Spinal cord (tissue), 10 donors: ENCODE measurements around the gene DOCK10. TPM values are rescaled to one million over a fixed set of nuclear protein-coding genes. Genes with fewer than 3 reads are reported as not detected.

ENCODE experiments used
- DNase-seq, 6 donors: peaks; one replicate each; pipeline versions ENCODE4 v3.0.0 to v3.0.0-alpha.2; 2013 to 2015; ENCODE audit warnings: low spot score in 6 of 6, low read depth in 4 of 6
- H3K27ac ChIP-seq: one replicate; pipeline ENCODE4 v1.5.1; 2013; ENCODE audit warnings: low read depth, low read length, control low read depth
- H3K27me3 ChIP-seq: one replicate; pipeline ENCODE4 v1.6.1; 2013; ENCODE audit warnings: low read length; ENCODE audit not compliant: control insufficient read depth, insufficient read depth
- H3K36me3 ChIP-seq: one replicate; pipeline ENCODE4 v1.6.1; 2013; ENCODE audit warnings: low read length; ENCODE audit not compliant: control insufficient read depth, insufficient read depth
- H3K4me1 ChIP-seq: one replicate; pipeline ENCODE4 v1.6.1; 2013; ENCODE audit warnings: low read length; ENCODE audit not compliant: control insufficient read depth, insufficient read depth
- H3K4me3 ChIP-seq: one replicate; pipeline ENCODE4 v1.5.1; 2013; ENCODE audit warnings: low read depth, low read length, control low read depth
- H3K9me3 ChIP-seq: one replicate; pipeline ENCODE4 v1.6.1; 2013; ENCODE audit warnings: low read length; ENCODE audit not compliant: control insufficient read depth, insufficient read depth
- WGBS: methylation state at CpG from one replicate; pipeline ENCODE4 v1.1.5; 2013; ENCODE audit warnings: missing lambda C conversion rate; ENCODE audit not compliant: insufficient coverage; 5-methylcytosine and 5-hydroxymethylcytosine counted together
- polyA plus RNA-seq, 2 donors: library from polyadenylated mRNA; unstranded; fragments of 120-200 nt; gene quantifications; one replicate each; pipeline ENCODE4 v1.2.1, GENCODE V29; 2013; ENCODE audit not compliant: insufficient read length in 2 of 2
- total RNA-seq, 2 donors: library from RNA; depleted of rRNA in 1 of 2; stranded (reverse); fragments of 120-200 nt in 1 of 2; fragments of >200 nt in 1 of 2; gene quantifications; one replicate each; pipeline versions ENCODE4 v1.2.3 to v1.2.4, GENCODE V29; 2013 to 2014
- donor health status: healthy.

Gene DOCK10
- total and polyA plus RNA-seq, 4 donors, result 44.4 to 87.9 (median 61.0) TPM

GRCh38 chr2:225073198-225073597 lies 30.9 kb upstream of the DOCK10 start:
- H3K36me3 ChIP-seq, result no peaks in the 10 kb centered on the region
- DNase-seq, result no peak
- H3K9me3 ChIP-seq, result no peaks in the 10 kb centered on the region
- no peaks in the 10 kb centered on the region for H3K27me3 ChIP-seq
- H3K4me3 ChIP-seq, result no peak overlapping the region
- H3K4me1 ChIP-seq, result no peaks in the 10 kb centered on the region
- H3K27ac ChIP-seq, result no peak overlapping the region
- WGBS, result 61% methylated on average over 5 of the region's 5 CpGs

GRCh38 chr2:225072444-225072843 lies 30.2 kb upstream of the DOCK10 start:
- no peaks in the 10 kb centered on the region for H3K9me3 ChIP-seq
- no peak overlapping the region for H3K4me3 ChIP-seq
- DNase-seq, result no peak
- no peaks in the 10 kb centered on the region for H3K27me3 ChIP-seq
- no peaks in the 10 kb centered on the region for H3K36me3 ChIP-seq
- H3K27ac ChIP-seq, result no peak overlapping the region
- no peaks in the 10 kb centered on the region for H3K4me1 ChIP-seq
- 83% methylated on average over 1 of the region's 2 CpGs for WGBS

- 33% methylated on average over 2 of the region's 2 CpGs for WGBS
- Histone ChIP-seq H3K36me3 (no peaks in the 10 kb centered on the region), H3K27me3 (no peaks in the 10 kb centered on the region), H3K4me1 (no peaks in the 10 kb centered on the region), H3K4me3 (no peak overlapping the region), H3K27ac (no peak overlapping the region), H3K9me3 (peaks cover 3% of the 10 kb centered on the region)
- DNase-seq, result peak in 2 of 6 donors; percentile 18 to 58
These were observed 28.5 kb upstream of the DOCK10 start for GRCh38 chr2:225070811-225071210.

- WGBS, result no CpG with 5 or more reads among the region's 1 CpG
- DNase-seq, result peak in 1 of 6 donors; percentile 28
- Histone ChIP-seq H3K27ac (no peak overlapping the region), H3K4me3 (no peak overlapping the region), H3K27me3 (no peaks in the 10 kb centered on the region), H3K4me1 (no peaks in the 10 kb centered on the region), H3K9me3 (peaks cover 3% of the 10 kb centered on the region), H3K36me3 (no peaks in the 10 kb centered on the region)
These were observed 27.7 kb upstream of the DOCK10 start for GRCh38 chr2:225069966-225070365.

- no peak overlapping the region for H3K4me3 ChIP-seq
- no peaks in the 10 kb centered on the region for H3K4me1 ChIP-seq
- H3K27ac ChIP-seq, result no peak overlapping the region
- no peak for DNase-seq
- no peaks in the 10 kb centered on the region for H3K27me3 ChIP-seq
- no peaks in the 10 kb centered on the region for H3K36me3 ChIP-seq
- H3K9me3 ChIP-seq, result peaks cover 3% of the 10 kb centered on the region
- 92% methylated on average over 1 of the region's 1 CpG for WGBS
These were observed 27.2 kb upstream of the DOCK10 start for GRCh38 chr2:225069477-225069876.

GRCh38 chr2:225065882-225066281 lies 23.6 kb upstream of the DOCK10 start:
- no peak overlapping the region for H3K27ac ChIP-seq
- H3K9me3 ChIP-seq, result peaks cover 3% of the 10 kb centered on the region
- no peaks in the 10 kb centered on the region for H3K36me3 ChIP-seq
- H3K4me3 ChIP-seq, result no peak overlapping the region
- no peaks in the 10 kb centered on the region for H3K4me1 ChIP-seq
- no peaks in the 10 kb centered on the region for H3K27me3 ChIP-seq
- WGBS, result no CpG with 5 or more reads among the region's 3 CpGs
- DNase-seq, result no peak

- no peaks in the 10 kb centered on the region for H3K27me3 ChIP-seq
- H3K27ac ChIP-seq, result no peak overlapping the region
- H3K4me1 ChIP-seq, result no peaks in the 10 kb centered on the region
- no peak for DNase-seq
- H3K36me3 ChIP-seq, result no peaks in the 10 kb centered on the region
- H3K9me3 ChIP-seq, result peaks cover 4% of the 10 kb centered on the region
- H3K4me3 ChIP-seq, result no peak overlapping the region
These were observed 22.7 kb upstream of the DOCK10 start for GRCh38 chr2:225064928-225065327.

GRCh38 chr2:225064362-225064761 lies 22.1 kb upstream of the DOCK10 start:
- Histone ChIP-seq H3K9me3 (peaks cover 4% of the 10 kb centered on the region), H3K27me3 (no peaks in the 10 kb centered on the region), H3K27ac (no peak overlapping the region), H3K4me1 (no peaks in the 10 kb centered on the region), H3K36me3 (no peaks in the 10 kb centered on the region), H3K4me3 (no peak overlapping the region)
- DNase-seq, result no peak
- 67% methylated on average over 1 of the region's 2 CpGs for WGBS

GRCh38 chr2:225056330-225057073 lies 14.2 kb upstream of the DOCK10 start:
- DNase-seq, result no peak
- Histone ChIP-seq H3K4me3 (no peak overlapping the region), H3K27ac (no peak overlapping the region), H3K27me3 (no peaks in the 10 kb centered on the region), H3K36me3 (no peaks in the 10 kb centered on the region), H3K9me3 (peaks cover 2% of the 10 kb centered on the region), H3K4me1 (no peaks in the 10 kb centered on the region)
- no CpG with 5 or more reads among the region's 2 CpGs for WGBS

GRCh38 chr2:225055714-225056113 lies 13.4 kb upstream of the DOCK10 start:
- Histone ChIP-seq H3K36me3 (no peaks in the 10 kb centered on the region), H3K27me3 (no peaks in the 10 kb centered on the region), H3K4me3 (no peak overlapping the region), H3K4me1 (no peaks in the 10 kb centered on the region), H3K9me3 (peaks cover 2% of the 10 kb centered on the region), H3K27ac (no peak overlapping the region)
- DNase-seq, result no peak
- WGBS, result no CpG with 5 or more reads among the region's 1 CpG
